GM18502 (cell line): Measurements from ENCODE around the gene RAET1L.
"Not testable (repeated sequence)": the region's sequence is repeated elsewhere in the genome, so short reads cannot be mapped to it uniquely, and the experiment has no call there.

Experiments
- ATAC-seq: cut with Tn5 transposase; IDR thresholded peaks from one replicate; pipeline ENCODE4 v1.9.1; 2021; ENCODE audit warnings: mild to moderate bottlenecking; ENCODE audit not compliant: unreplicated experiment, poor library complexity

Gene RAET1L, protein sequence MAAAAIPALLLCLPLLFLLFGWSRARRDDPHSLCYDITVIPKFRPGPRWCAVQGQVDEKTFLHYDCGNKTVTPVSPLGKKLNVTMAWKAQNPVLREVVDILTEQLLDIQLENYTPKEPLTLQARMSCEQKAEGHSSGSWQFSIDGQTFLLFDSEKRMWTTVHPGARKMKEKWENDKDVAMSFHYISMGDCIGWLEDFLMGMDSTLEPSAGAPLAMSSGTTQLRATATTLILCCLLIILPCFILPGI

DNA sequence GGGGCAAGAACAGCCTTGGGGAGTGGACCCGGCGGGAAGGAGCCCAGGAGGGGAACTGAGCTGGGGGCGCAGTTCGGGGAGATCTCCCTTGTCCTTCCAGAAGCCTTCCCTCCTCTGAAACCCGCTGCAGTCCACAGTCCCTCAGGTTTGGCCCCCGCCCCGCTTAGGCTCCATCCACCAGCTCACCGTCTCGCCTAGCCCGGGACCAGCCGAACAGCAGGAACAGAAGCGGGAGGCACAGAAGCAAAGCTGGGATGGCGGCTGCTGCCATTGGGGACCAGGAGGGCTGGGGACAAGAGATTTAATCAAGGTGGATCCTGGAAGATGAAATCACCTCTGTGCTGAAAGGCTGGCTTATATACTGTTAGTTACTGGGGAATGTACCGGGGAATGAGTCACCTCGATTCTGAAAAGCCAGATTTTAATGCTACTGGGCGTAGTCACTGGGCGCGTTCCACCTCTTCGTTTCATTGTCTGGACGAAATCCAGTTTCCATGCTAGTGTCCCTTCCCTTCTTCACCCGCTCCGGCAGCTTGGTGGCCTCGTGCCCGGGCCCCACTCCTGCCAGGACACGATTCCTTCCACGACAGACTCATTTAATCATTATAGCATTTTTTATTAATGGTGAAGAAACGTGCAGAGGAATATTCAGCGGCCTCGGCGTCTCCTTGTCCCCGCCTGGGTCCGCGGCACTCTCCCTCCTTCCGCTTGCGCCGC is at the start of gene RAET1L:
TSS of gene RAET1L (minus strand) at position 332 of the 717 bp plus-strand sequence. CDS start at position 271, 61 bp downstream.
- no peak for ATAC-seq

DNA sequence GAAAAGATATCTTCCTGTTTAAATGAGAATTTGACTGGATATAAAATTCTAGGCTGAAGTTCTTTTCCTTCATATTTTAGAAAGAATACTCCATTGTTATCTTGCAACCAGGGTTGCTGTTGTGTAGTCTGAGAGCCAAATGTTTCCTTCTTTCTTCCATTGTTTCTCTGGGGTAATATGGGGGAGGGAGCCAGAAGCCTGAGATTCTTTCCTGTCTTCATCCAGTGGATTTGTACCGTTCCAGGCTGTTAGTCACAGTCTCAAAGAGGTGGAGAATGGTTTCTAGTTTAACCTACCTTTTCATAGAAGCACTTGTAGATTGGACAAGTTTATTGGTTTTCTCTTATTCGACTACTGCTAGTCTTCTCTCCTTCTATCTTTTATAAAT is 49.7 kb upstream of the RAET1L start:
- no peak for ATAC-seq

DNA sequence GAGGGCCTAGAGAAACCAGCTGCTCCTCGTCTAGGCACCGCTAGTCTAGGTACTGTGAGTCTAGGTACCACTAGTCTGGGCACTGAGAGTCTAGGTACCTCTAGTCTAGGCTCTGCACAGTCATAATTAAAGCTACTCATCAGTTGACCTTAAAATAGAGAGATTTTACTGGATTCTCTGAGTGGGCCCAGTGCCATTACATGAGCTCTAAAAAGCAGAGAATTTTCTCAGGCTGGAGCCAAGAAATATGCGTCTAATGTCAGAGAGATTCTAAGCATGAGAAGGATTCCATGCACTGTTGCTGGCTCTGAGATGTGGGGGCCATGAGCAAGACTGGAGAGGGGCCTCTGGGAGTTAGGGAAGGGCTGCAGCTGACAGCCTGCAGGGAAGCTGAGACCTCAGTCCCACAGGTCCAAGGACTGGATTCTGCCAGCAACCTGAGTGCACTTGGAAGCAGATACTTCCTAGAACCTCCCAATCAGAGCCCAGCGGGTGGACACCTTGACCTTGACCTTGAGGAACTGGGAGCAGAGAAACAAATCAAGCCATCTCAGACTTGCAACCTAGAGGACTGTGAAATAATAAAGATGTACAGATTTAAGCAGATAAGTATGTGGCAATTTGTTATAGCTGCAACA is 49.2 kb upstream of the RAET1L start:
- ATAC-seq = not testable (repeated sequence)

DNA sequence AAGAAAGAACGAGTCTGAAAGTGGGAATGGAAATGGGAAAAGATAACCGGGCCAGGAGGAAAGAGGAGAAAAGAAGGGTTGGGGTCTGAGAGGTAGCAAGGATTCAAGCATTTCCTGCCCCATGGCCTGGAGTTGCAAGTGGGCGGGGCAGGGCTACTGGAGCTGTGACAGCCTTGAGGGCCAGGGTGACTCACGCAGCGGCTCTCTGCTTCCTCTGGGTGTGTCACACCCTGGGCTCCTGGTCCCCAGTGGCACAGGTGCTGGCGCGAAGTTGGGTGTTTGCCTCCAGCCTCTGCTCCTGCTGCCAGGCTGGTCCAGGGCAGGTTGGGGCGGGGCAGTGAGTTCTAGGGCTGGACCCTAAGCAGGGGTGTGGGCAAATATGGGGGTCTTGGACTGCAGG is 46.9 kb upstream of the RAET1L start:
- no peak for ATAC-seq

DNA sequence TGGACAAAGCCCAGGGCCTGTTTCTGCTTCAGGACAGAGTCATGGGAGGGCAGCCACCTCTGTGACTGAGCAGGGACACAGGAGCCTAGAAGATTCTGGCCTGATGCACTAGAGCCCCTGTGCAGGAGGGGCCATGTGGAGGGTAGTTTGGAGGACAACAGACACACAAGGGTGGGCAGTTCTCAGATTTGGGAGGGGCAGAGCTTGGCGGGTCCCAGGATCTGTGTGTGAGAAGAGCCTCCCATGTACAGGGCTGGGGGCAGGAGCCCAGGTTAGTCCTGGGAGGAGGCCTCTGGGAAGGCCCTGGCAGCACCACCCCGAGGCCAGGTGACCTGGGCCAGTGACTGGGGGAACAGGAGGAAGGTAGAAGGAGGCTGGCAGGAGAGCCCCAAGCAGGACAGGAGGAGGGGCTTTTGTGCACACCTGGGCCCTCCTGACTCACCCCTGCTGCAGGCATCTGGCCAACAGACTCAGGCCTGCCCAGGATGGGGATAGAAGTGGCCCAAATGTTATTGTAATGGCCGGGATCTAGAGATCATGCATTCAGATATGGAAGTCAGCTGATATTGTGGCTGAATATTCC is 45.0 kb upstream of the RAET1L start:
- no peak for ATAC-seq

DNA sequence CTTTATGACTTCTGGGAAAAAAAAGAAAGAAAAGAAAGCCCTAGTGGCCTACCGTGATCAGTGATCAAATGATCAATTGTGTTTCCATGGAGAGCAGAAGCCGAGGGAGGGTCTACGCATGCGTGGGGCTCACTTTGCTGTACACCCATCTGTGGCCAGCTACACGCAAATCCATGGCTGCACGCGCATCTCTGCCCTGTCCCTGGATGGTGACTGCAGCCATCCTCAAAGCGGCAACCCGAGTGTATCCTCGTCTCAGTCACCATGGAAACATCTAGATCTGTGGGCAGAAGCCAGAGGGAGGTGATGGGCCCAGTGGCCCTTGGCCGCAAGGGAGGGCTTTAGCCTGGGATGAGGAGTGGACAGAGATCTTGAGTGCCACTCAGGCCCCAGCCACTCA is 44.4 kb upstream of the RAET1L start:
- no peak for ATAC-seq

DNA sequence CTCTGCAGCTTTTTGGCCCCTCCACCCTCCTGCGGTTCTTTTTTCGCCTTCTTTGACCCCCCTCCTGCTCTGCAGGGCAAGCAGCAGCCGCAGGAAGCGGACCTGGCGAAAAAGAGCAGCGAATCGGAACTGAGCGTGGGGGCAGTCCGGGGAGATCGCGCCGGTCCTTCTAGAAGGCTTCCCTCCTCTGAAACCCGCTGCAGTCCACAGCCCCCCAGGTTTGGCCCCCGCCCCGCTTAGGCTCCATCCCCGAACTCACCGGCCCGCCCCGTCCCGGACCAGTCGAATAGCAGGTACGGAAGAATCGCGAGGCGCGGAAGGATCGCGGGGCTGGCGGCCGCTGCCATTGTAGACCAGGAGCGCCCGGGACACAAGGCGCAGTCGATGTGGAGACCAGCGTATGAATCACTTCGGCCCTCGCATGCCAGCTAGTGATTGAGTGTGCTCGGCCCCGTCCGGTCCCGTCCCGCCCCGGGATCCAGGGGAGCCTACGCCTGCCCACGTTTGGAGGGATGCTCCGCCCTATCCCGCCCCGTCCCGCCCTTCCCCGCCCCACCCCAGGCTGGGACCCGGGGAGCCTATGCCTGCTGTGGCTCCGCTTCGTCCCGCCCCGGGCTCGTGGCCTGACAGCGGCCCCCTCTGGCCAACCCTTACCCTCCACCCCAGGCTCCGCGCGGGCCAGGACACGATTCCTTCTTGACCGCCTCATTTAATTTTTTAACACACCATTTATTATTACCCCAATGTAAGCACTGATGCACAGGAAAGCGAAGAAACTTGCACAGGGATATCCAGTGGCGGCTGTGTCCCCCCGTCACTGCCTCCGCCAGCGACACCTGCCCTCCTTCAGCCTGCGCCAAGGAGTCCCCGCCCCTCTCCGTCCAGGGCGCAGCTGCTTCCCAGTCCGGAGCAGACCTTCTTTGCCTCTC is 43.7 kb upstream of the RAET1L start, which contains the start of gene ULBP3:
TSS of gene ULBP3 (minus strand) at position 402 of the 929 bp plus-strand sequence. CDS start at position 347, 55 bp downstream.
- peak; percentile 87 for ATAC-seq

DNA sequence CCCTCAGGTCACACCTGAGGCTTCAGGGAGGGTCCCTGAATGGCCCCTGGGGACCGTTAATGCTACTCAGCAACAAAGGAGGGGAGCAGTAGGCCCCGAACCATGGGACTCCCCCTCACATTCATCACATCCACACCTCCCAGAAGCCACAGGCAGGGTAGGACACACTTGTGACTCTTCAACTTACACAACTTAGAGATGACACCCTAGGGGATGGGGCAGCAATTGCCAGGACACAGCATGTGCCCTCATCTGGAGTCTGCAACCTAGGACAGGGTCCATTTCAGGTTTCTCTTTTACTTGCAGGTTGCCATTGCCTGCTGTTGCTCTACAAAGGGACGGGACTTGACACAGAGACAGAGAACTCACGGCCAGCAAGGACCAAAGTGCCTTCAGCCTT is 42.8 kb upstream of the RAET1L start:
- ATAC-seq = no peak

DNA sequence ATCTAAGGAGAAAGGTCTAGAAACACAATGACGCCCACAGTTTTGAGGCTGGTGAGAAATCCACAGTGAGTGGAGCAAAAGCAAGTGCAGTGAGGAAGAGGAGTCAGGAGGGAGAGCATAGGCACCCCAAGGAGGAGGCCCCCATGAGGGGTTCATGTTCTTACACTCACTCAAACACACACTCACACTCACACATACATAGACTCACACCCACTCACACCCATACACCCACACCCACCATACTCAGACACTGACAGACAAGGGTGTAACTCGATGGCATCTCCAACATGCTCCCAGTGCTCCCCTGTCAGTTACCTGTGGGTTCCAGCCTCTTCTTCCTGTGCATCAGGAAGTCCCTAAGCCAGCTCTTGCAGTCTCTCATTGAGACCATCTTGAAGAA is 39.8 kb upstream of the RAET1L start:
- no peak for ATAC-seq

DNA sequence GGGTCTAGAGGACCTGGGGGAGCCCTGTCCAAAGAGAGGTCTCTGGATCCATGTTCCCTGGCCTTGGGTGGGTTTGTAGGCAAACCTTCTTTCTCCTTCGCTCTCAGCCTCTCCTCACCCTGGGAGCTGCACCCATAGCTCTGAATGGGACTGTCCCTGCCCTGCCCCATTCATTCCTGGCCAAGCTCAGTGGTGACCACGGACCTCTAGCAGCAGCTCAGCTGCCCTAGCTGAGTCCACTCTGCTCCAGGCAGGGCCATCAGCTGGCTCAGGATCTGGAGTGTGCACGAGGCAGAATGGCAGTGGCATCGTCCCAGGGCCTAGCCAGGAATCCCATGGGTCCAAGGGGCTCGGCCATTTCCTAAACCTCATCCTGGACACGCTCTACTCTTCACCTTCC is 38.3 kb upstream of the RAET1L start:
- ATAC-seq = no peak

DNA sequence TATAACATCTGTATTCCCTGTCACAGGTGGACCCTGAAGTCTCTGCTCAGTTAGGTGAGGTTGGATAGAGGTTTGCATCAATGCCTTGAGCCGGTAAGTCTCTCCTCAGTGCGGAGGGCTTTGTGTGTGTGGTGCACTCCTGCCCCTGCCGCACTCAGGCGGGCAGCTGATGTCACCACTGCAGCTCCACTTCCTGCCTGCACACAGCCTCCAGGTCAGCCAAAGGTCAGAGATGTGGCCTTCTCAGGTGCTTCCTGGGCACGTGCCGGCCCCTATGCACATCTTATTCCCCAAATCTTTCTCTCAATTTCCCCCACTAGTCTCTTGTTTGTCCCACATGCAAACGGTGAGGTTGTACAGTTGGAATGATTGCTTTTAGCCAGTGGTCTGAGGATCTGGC is 34.6 kb upstream of the RAET1L start:
- not testable (repeated sequence) for ATAC-seq

DNA sequence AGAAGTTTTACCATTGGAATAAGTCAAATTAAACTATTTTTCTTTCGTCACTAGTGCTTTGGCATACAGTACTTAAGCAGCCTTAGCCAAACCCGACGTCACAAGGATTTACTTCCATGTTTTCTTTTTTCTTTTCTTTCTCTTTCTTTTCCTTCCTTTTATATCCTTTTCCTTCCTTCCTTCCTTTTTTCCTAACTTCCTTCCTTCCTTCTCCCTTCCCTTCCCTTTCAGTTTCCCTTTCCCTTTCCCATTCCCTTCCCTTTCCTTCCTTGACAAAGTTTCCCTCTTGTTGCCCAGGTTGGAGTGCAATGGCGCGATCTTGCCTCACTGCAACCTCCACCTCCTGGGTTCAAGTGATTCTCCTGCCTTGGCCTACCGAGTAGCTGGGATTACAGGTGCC is 33.7 kb upstream of the RAET1L start:
- no peak for ATAC-seq

DNA sequence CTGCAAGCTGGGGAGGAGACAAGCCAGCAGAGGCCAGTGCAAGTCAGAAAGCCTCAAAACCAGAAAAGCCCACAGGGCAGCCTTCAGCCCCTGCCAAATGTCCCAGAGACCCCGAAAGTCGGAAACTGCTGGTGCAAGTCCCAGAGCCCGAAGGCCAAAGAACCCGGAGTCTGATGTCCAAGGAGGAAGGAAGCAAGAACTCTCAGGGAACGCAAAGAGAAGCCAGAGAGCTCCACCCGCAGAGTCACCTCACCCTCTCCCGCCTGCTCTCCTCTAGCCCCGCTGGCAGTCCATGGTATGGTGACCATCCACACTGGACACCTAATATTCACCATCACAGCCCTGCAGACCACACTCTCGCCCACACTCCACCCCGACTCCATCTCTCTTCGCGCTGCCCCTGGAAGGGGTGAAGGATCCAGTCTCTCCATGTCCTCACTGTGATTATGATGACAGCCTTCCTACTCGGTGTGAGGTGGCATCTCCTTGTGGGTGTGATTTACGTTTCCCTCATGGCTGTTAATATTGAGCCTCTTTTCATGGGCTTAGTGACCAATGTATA is 33.0 kb upstream of the RAET1L start:
- no peak for ATAC-seq

DNA sequence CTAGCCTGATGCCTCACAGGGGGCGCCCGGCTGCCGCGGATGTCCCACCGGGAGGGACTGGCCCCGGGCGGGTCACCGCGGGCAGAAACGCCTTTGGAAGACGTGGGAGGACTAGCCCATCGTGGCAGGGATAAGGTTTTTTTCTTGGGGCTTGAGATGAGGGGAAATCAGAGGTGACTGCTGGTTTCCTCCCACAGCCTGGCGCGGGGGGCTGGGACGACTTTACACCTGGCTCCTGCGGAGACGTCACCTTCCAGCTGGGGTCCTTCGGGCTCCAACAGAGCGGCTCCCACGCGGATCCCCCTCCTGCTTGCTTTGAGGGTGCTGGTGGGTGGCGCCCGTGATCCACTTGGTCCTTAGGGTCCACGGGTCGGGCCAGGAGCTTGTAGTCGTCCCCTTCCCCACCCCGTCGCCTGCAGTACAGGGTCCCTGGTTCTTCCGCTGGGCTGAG is 32.2 kb upstream of the RAET1L start:
- ATAC-seq = no peak

DNA sequence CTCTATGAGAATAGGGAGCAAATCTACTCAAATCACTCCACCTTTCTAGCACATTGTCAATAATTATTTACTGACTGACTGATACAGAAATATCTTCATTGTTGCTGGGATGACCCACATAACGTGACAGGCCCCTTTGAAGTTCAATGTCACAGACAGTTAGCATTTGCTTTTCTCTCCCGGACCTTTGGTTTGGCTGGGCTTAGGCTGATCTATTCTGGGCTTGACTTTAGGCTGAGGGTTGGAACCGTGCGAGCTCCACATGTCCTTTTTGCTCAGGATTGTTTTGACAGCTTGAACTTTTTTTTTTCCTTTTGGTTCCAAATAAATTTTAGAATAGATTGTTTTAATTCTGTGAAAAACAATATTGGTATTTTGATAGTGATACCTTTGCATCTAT is 31.6 kb upstream of the RAET1L start:
- ATAC-seq = no peak

DNA sequence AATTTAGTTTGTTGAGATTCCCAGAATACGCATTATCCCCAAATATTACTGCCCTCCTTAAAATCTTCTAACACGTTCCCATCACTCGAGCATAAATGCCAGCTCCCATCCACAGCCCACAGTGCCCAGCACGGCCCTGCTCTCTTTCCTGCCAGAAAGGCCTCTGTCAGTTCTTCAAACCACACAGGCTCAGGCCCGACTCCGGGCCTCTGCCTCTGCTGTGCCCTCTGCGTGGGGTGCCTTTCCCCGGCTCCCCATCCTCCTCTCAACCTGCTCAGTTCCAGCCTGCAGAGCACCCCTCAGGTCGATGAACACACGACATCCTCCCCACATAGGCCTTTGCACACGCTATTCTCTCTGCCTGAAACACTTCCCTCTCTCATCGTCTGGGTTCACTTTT is 30.8 kb upstream of the RAET1L start:
- no peak for ATAC-seq

DNA sequence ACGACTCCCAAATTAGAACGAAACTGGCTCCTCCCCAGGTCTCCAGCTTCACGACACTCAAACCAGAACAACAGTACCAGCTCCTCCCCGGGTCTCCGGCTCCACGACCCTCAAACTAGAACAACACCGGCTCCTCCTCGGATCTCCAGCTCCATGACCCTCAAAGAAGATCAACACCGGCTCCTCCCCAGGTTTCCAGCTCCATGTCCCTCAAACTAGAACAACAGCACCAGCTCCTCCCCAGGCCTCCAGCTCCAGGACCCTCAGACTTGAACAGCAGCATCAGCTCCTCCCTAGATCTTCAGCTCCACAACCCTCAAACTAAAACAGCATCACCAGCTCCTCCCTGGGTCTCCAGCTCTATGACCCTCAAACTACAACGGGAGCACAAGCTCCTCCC is 29.8 kb upstream of the RAET1L start:
- ATAC-seq = no peak

DNA sequence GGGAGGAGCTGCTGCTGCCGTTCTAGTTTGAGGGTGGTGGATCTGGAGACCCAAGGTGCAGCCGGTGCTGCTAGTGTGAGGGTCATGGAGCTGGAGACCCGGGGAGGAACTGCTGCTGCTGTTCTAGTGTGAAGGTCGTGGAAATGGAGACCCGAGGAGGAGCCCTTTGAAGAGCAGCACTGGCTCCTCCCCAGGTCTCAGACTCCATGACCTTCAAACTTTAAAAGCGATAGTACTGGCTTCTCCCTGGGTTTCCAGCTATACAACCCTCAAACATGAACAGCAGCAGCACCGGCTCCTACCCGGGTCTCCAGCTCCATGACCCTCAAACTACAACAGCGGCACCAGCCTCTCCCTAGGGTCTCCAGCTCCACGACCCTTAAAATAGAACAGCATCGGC is 28.1 kb upstream of the RAET1L start:
- no peak for ATAC-seq

DNA sequence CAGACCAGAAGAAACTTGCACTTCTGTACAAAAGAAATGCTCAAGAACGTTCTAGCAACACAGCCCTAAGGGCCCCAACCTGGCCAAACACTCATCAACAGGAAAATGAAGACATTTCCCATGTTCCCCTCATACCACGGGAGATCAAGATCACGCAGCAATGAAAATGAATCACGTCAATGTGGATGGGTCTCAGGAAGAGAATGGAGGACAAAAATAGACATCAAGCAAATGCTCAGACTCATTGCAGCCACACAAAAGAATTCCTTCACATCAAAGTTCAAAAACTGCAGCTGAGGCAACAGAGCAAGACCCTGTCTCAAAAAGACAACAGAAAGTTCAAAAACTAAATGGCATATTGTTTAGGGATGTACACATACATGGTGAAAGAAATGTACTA is 25.5 kb upstream of the RAET1L start:
- ATAC-seq = no peak

DNA sequence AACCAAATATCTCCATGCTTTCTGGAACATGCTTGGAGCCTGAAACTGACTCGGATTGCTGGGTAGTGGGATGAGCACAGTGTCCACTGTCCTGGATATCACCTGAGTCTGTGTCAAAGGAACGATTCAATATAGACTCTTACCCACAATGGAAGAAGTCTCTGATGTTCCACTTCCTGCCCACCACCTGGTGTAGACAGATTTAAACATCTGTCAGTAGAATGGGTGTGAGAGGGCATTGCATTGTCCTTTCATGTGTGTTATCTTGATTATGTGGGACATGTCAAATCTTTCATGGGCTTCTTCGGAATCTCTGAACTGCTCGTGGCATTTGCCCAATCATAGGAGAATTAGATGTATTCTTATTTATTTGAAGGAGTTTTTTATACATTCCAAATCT is 22.8 kb upstream of the RAET1L start:
- no peak for ATAC-seq
